T47D (cell line): ENCODE results near the gene B3GALT4.

Source experiments
- DNase-seq, 2 experiments: peaks; one replicate each; pipeline versions ENCODE4 v3.0.0 to v3.0.0-alpha.2; 2011 to 2012; ENCODE audit warnings: low read depth in 1 of 2, low spot score in 1 of 2
- JUND ChIP-seq: IDR thresholded peaks from 2 replicates; pipeline ENCODE4 v1.6.1; 2012; ENCODE audit warnings: low read depth
- in situ Hi-C: cut with HindIII; loops from 2 replicates; pipeline ENCODE4 v1.10.0; 2016; ENCODE audit warnings: low sequenced_read_pairs, low pct_unique_long_range_greater_than_20kb

The B3GALT4 gene

GRCh38 chr6:33290459-33290858, 13.5 kb downstream of the B3GALT4 start:
- no peak for DNase-seq
- in situ Hi-C loops = no loop called here
- no peak for TF ChIP-seq JUND

- no peak for TF ChIP-seq JUND
- in situ Hi-C loops = no loop called here
These were observed 16.2 kb downstream of the B3GALT4 start for GRCh38 chr6:33292996-33293682.

GRCh38 chr6:33294086-33294823, 17.3 kb downstream of the B3GALT4 start:
- no peak for DNase-seq
- in situ Hi-C loops = no loop called here
- TF ChIP-seq JUND = no peak

More at GRCh38 chr6:33292996-33293682, 16.2 kb downstream of the B3GALT4 start:
- no peak for DNase-seq

- in situ Hi-C loops = no loop called here
- no peak for DNase-seq
- no peak for TF ChIP-seq JUND
These were observed 18.9 kb downstream of the B3GALT4 start for GRCh38 chr6:33295621-33296369.

GRCh38 chr6:33296797-33297405, 20.0 kb downstream of the B3GALT4 start:
- DNase-seq = no peak
- in situ Hi-C loops = no loop called here
- TF ChIP-seq JUND = no peak

- peak; percentile 81 to 94 for DNase-seq
- 0 out of 2 replicates have a peak, but pooled peaks have one; percentile 12 for TF ChIP-seq JUND
- in situ Hi-C loops = no loop called here
These were observed 20.6 kb downstream of the B3GALT4 start for GRCh38 chr6:33297406-33297955.

- in situ Hi-C loops = no loop called here
- DNase-seq = peak; percentile 86 to 98
- no peak for TF ChIP-seq JUND
These were observed 21.2 kb downstream of the B3GALT4 start for GRCh38 chr6:33297956-33298772.

- in situ Hi-C loops = no loop called here
- no peak for TF ChIP-seq JUND
- peak; percentile 55 to 85 for DNase-seq
These were observed 21.9 kb downstream of the B3GALT4 start, which contains the start of gene RGL2 for GRCh38 chr6:33298773-33299236. RGL2 (minus strand) TSS chr6:33298942; CDS start chr6:33298610, 332 bp downstream.

GRCh38 chr6:33299237-33299944, 22.5 kb downstream of the B3GALT4 start:
- peak; percentile 61 to 95 for DNase-seq
- TF ChIP-seq JUND = no peak; the same call in none of the 2 replicates
- in situ Hi-C loops = no loop called here

GRCh38 chr6:33301877-33302276, 25.0 kb downstream of the B3GALT4 start:
- in situ Hi-C loops = no loop called here
- no peak for TF ChIP-seq JUND

GRCh38 chr6:33304216-33304615, 27.3 kb downstream of the B3GALT4 start:
- no peak for DNase-seq
- no peak for TF ChIP-seq JUND

More at GRCh38 chr6:33301877-33302276, 25.0 kb downstream of the B3GALT4 start:
- DNase-seq = no peak

More at GRCh38 chr6:33304216-33304615, 27.3 kb downstream of the B3GALT4 start:
- in situ Hi-C loops = no loop called here
